ENCODE measurements around the gene NRG2.

DNA sequence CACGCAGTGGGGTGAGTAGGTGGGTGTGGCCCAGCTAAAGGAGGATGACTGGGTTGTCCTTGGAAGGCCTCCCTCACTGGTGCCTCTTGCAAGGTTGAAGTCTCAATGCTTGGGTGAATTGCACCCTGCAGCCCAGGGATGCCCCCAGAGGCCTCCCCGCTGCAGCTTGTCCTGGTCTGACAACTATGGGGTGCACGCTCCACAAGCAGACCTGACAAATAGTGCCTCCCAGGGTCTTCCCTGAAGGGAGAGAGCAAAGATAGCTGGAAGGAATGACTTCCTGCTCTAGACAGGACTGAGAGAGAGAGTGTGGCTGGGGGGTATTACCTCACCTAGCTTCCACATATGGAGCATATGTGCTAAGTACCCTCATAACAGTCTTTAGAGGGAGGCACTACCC is 245.8 kb downstream of the NRG2 start:
- TF ChIP-seq, protein P1, sequence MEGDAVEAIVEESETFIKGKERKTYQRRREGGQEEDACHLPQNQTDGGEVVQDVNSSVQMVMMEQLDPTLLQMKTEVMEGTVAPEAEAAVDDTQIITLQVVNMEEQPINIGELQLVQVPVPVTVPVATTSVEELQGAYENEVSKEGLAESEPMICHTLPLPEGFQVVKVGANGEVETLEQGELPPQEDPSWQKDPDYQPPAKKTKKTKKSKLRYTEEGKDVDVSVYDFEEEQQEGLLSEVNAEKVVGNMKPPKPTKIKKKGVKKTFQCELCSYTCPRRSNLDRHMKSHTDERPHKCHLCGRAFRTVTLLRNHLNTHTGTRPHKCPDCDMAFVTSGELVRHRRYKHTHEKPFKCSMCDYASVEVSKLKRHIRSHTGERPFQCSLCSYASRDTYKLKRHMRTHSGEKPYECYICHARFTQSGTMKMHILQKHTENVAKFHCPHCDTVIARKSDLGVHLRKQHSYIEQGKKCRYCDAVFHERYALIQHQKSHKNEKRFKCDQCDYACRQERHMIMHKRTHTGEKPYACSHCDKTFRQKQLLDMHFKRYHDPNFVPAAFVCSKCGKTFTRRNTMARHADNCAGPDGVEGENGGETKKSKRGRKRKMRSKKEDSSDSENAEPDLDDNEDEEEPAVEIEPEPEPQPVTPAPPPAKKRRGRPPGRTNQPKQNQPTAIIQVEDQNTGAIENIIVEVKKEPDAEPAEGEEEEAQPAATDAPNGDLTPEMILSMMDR (IDR thresholded peaks at IDR 0.05): no peak
- TF ChIP-seq POLR2A (IDR thresholded peaks at IDR 0.05): no peak

All from body of pancreas (tissue), 4 donors.